Measurements from ENCODE around the gene ALK. TPM values are rescaled to one million over a fixed set of nuclear protein-coding genes. Genes with fewer than 3 reads are reported as not detected.

Gene ALK
- total RNA-seq, 1 experiment from 2014 or later = 0.07 TPM

DNA sequence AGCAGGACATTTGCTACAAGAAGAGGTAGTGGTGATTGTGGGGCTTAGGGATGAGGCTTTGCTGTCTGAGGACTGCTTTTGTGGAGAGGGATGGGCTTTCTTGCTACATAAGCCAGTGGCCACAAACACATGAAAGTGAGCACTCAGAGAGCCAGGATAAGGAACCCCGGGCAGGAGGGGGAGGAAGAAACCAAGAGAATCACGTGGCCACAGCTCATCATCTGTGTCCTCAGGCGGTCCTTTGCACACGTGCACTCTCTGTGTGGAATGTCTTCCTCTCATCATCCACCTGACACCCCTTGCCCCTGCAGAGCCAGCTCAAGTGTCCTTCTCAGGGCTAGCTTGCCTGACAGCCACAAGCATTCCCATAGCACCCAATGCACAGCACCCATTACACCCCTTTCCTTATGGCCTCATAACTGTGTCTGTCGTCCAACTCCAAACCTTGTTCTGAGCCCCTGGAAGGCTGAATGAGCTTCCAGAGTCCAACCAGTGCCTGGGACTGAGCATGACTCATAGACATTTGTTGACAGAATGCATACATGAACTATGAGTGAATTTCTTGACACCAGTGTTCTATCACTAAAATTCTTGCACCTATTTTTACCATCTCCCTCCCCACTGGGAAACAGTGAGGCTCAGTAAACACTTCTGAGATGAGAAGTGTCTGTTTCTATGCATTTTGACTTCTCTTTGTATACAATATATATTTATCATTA, 398.3 kb downstream of the ALK start:
- H3K27me3 Mint-ChIP-seq (ENCODE audit: insufficient read depth, unreplicated experiment) = peaks cover 12% of the 10 kb centered on the region
- H3K27ac Mint-ChIP-seq (ENCODE audit: low read depth, unreplicated experiment) = no peak overlapping the region
- peak; percentile 78 for DNase-seq (ENCODE audit: unreplicated experiment)
- intact Hi-C loops (cut with micrococcal nuclease) = no loop called here
- no peaks in the 10 kb centered on the region for H3K9me3 Mint-ChIP-seq (ENCODE audit: unreplicated experiment)
- CTCF ChIA-PET = interaction anchor here (0.5 to 0.6 kb wide), 3 partner anchors 203 to 511 kb away, joined by 3 to 6 read pairs (median 4); no protein-coding TSS in a partner anchor
- TF ChIP-seq, protein P1, sequence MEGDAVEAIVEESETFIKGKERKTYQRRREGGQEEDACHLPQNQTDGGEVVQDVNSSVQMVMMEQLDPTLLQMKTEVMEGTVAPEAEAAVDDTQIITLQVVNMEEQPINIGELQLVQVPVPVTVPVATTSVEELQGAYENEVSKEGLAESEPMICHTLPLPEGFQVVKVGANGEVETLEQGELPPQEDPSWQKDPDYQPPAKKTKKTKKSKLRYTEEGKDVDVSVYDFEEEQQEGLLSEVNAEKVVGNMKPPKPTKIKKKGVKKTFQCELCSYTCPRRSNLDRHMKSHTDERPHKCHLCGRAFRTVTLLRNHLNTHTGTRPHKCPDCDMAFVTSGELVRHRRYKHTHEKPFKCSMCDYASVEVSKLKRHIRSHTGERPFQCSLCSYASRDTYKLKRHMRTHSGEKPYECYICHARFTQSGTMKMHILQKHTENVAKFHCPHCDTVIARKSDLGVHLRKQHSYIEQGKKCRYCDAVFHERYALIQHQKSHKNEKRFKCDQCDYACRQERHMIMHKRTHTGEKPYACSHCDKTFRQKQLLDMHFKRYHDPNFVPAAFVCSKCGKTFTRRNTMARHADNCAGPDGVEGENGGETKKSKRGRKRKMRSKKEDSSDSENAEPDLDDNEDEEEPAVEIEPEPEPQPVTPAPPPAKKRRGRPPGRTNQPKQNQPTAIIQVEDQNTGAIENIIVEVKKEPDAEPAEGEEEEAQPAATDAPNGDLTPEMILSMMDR (IDR thresholded peaks at IDR 0.05; ENCODE audit: unreplicated experiment) = no peak
- peaks cover 37% of the 10 kb centered on the region for H3K4me1 Mint-ChIP-seq (ENCODE audit: insufficient read depth, unreplicated experiment)
- no TSS peak for BruUV-seq (replicated peaks)
- no peak overlapping the region for H3K4me3 Mint-ChIP-seq (ENCODE audit: unreplicated experiment)
- POLR2A ChIA-PET = interaction anchor here (0.9 kb wide), 1 partner anchor 444 kb away, joined by 3 read pairs; no protein-coding TSS in a partner anchor
- no peaks in the 10 kb centered on the region for H3K36me3 Mint-ChIP-seq (ENCODE audit: insufficient read depth, unreplicated experiment)

DNA sequence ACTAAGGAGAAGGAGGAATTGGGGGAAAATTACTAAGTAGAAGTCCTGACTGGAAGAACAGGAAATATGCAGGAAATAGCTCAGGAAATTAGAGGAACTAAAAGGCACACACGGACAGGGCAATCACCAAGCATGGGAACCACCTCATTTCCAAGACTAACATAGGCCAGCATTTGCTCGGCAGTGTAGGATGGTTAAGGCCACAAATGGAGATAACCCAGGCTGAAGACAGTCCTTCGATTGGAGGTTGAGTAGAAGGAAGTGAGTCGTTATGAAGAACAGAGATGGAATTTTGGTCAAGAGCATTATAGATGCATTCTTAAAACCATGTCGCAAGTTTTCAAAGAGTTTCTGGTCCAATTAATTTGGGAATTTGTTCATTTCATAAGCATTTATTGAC, 401.4 kb downstream of the ALK start:
- BruUV-seq (replicated peaks) = no TSS peak
- ChIA-PET CTCF (interaction anchor here (0.7 kb wide), 1 partner anchor 40 kb away, joined by 3 read pairs; no protein-coding TSS in a partner anchor), POLR2A (no interaction called here)
- H3K27me3 Mint-ChIP-seq (ENCODE audit: insufficient read depth, unreplicated experiment) = peaks cover 10% of the 10 kb centered on the region
- H3K27ac Mint-ChIP-seq (ENCODE audit: low read depth, unreplicated experiment) = no peak overlapping the region
- H3K4me1 Mint-ChIP-seq (ENCODE audit: insufficient read depth, unreplicated experiment) = peaks cover 44% of the 10 kb centered on the region
- H3K9me3 Mint-ChIP-seq (ENCODE audit: unreplicated experiment) = peaks cover under 1% of the 10 kb centered on the region
- no peak for DNase-seq (ENCODE audit: unreplicated experiment)
- H3K4me3 Mint-ChIP-seq (ENCODE audit: unreplicated experiment) = no peak overlapping the region
- TF ChIP-seq, protein P1 (IDR thresholded peaks at IDR 0.05; ENCODE audit: unreplicated experiment) = no peak
- H3K36me3 Mint-ChIP-seq (ENCODE audit: insufficient read depth, unreplicated experiment) = no peaks in the 10 kb centered on the region
- intact Hi-C loops (cut with micrococcal nuclease) = no loop called here

DNA sequence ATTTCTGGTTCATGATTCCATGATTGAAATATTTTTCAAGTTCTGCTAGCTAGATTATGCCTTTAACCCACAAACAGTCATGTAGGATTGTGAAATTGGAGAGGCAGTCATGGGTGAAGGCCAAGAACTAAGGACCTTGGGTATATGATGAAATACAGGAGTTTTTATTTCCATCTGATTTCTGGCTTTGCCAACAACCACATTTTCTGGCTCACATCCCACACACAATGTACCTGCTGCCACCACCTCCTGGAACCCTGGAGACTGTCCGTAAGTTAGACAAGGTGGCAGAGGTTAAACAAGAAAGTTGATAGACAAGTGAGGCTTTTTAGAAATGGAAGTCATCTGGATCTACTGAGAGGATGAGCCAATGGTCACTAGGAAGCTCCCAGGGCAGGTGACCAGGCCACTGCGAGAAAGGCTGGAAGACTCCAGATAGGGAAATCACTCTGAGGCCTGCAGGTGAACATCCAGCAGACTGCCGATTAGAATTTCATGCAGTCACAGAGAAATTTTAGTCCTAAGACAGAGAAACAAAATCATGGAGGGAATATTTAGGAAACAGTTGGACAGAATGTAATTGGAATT, 402.0 kb downstream of the ALK start:
- peak overlapping the region; percentile 39 for H3K27ac Mint-ChIP-seq (ENCODE audit: low read depth, unreplicated experiment)
- BruUV-seq (replicated peaks) = no TSS peak
- intact Hi-C loops (cut with micrococcal nuclease) = no loop called here
- peak; percentile 90 for DNase-seq (ENCODE audit: unreplicated experiment)
- POLR2A ChIA-PET = interaction anchor here (1.3 kb wide), 1 partner anchor 10 kb away, joined by 4 read pairs; no protein-coding TSS in a partner anchor
- no peaks in the 10 kb centered on the region for H3K36me3 Mint-ChIP-seq (ENCODE audit: insufficient read depth, unreplicated experiment)
- H3K9me3 Mint-ChIP-seq (ENCODE audit: unreplicated experiment) = peaks cover 6% of the 10 kb centered on the region
- H3K4me3 Mint-ChIP-seq (ENCODE audit: unreplicated experiment) = peak overlapping the region; percentile 28
- H3K4me1 Mint-ChIP-seq (ENCODE audit: insufficient read depth, unreplicated experiment) = peaks cover 44% of the 10 kb centered on the region
- TF ChIP-seq, protein P1 (IDR thresholded peaks at IDR 0.05; ENCODE audit: unreplicated experiment) = no peak
- CTCF ChIA-PET = no interaction called here
- peaks cover 4% of the 10 kb centered on the region for H3K27me3 Mint-ChIP-seq (ENCODE audit: insufficient read depth, unreplicated experiment)

DNA sequence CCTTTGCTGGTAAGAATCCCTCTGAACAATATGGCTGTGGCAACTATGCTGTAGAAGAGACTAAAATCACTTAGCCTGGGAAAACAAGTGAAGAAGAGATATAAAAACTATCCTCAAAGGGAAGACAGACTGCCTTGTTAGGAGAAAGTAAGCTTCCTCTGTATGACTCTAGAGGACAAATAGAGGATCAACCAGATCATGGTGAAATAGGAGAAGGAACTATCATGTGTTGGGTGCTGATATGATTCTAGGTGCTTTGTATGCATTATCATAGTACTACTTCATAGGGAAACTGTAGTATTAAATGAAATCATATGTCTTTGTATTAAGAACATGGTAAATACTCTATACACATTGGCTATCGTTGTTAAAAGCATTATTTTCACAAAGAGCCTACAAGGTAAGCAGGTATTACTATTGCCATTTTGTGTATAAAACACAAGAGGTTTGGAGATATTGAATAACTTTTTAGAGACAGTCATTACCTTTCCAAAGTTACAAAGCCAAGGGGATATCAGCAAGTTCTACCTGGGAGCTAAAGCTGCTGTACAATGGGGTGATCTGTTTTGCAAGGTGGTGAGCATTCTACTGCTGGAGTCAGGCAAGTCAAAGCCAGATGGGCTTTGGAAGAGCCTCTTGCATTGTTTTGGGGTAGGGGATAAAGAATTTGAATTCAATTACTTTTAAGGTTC, 402.6 kb downstream of the ALK start:
- H3K27me3 Mint-ChIP-seq (ENCODE audit: insufficient read depth, unreplicated experiment) = no peaks in the 10 kb centered on the region
- H3K36me3 Mint-ChIP-seq (ENCODE audit: insufficient read depth, unreplicated experiment) = no peaks in the 10 kb centered on the region
- H3K9me3 Mint-ChIP-seq (ENCODE audit: unreplicated experiment) = peaks cover 8% of the 10 kb centered on the region
- ChIA-PET POLR2A (interaction anchor here (1.3 kb wide), 1 partner anchor 9 kb away, joined by 4 read pairs; no protein-coding TSS in a partner anchor), CTCF (interaction anchor here (1.2 kb wide), 1 partner anchor 15 kb away, joined by 4 read pairs; no protein-coding TSS in a partner anchor)
- no TSS peak for BruUV-seq (replicated peaks)
- DNase-seq (ENCODE audit: unreplicated experiment) = no peak
- peaks cover 44% of the 10 kb centered on the region for H3K4me1 Mint-ChIP-seq (ENCODE audit: insufficient read depth, unreplicated experiment)
- H3K4me3 Mint-ChIP-seq (ENCODE audit: unreplicated experiment) = peak overlapping the region; percentile 28
- intact Hi-C loops (cut with micrococcal nuclease) = no loop called here
- TF ChIP-seq, protein P1 (IDR thresholded peaks at IDR 0.05; ENCODE audit: unreplicated experiment) = no peak
- peak overlapping the region; percentile 39 for H3K27ac Mint-ChIP-seq (ENCODE audit: low read depth, unreplicated experiment)

Measured in MCF 10A (cell line).